Activated naive CD4-positive, alpha-beta T cell treated with Interleukin-2 at 50 U/mL for 16 hours (primary cell): ENCODE data around the gene EFCC1.

Experiments
- DNase-seq: peaks from one replicate; pipeline ENCODE4 v3.0.0-alpha.2; 2020

Gene EFCC1

DNA sequence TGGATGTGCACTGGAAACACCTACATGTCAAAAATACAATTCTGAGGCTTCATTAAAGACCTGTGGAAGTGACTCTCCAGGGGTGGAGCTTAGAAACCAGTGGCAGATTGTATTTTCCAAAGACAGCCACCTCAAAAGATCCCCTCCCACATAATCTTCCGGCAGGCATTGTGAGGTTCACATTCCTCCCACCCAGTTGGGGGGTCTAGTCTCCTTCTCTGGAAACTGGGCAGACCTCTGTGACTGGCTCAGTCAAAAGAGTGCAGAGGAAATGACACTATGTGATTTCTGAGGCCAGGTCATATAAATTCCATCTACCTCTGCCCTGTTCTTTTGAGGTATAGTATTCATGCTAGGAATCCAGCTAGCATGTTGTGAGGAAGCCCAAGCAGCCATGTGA, 5.4 kb upstream of the EFCC1 start:
- DNase-seq, result no peak

DNA sequence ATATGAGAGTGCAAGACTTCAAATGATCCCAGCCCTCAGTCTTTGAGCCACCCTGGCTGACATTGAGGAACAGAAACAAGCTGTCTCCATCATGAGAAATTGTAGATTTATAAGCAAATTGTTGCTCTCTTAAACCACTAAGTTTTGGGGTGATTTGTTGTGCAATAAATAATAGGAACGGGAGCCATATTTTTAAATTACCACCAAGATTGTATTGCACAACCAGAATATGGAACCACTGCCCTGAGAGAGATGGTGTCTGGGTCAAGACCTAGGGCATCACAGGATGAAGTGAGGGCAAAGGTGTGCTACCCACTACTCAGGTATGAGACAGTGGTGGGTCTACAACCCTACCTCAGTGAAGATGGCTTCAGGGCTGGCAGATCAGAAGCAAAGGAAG, 4.9 kb upstream of the EFCC1 start:
- no peak for DNase-seq

DNA sequence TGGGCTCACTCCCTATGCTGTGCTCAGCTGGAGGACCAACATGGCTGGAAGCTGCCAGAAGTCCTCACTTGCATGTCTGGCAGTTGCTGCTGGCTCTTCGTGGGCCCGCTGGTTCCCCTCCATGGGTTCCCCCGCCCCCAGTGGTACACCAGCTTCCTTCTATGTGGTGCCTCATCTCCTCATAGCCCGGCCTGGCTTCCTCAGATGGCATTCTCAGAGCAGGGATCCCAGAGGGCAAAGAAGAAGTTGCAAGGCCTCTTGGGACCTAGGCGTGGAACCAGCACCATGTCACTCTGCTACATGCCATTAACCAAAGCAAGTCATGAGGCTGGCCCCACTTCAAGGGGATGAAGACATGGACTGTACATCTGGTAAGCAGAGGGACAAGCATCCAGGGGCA, 4.4 kb upstream of the EFCC1 start:
- DNase-seq, result no peak

DNA sequence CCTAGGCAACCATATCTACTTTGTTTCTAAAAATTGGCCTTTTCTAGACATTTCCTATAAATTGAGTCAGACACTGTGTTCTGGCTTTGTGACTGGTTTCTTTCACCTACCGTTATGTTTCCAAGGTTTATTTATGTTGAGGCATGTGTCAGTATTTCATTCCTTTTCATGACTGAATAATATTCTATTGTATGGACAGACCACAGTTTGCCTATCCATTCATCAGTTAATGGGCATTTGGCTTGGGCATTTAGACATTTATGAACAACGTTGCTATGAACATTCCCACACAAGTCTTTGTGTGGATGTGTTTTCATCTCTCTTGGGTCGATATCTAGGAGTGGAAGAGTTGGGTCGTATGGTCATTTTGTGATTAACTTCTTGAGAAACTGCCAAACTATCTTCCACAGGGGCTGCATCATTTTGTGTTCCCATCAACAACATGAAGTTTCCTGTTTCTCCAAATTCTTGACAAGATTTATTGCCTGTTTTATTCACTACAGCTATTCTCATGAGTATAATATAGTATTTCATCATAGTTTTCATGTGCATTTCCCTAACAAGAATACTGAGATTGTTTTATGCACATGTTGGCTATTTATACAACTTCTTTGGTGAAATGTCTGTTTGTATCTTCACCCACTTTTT, 3.5 kb upstream of the EFCC1 start:
- DNase-seq, result no peak

DNA sequence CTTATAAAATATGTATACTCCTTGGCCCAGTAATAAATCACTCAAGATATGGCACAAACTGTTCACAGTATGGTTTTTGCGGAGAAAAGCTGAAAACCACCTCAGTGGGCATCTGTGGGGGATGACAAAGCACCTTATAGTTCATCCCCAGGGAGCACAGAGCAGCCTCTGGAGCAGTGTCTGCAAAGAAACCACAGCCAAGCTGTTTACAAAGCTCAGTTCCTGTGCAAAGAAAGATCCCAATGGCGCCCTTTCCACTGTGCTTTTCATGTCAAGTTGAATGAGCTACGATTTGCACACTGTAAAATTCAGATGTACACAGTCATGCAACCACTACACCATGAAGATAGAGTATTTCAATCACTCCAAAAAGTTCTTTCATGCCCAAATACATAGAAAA, 2.5 kb upstream of the EFCC1 start:
- no peak for DNase-seq

DNA sequence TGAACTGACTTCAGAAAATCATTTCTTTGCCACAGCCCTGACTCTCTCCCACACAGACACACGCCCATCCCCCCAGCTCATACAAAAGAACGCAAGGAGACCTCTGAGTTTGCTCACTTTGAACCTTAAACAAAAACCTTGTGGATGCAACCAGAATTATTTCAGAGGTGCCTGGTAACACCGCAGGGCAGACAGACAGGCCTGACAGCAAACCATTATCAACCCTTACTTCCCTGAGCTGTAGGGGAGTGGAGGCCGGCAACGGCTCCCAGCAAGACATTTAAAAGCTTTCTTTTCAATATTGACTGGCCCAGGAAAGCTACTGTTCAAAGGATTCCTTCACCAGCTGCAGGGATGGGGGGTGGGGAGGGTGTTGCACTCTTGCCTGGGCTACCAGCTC, 2.0 kb upstream of the EFCC1 start:
- no peak for DNase-seq

DNA sequence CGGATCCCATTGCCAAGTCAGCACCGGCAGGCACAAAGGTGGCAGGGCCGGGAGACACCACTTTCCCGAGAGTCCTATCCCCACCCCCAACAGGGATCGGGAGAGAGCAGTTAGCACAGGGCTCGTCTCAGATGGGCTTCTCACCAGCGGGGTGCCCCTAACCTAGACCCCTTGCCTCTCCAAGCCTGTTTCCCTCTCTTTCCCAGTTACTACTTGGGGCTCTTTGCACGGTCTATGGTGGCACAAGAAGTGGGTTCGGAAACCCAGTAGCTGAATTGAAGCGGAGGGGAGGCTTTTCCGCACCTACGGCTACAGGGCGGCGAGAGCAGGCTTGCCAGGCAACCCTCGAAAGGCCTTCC, 383 bp upstream of the EFCC1 start:
- DNase-seq, result no peak

DNA sequence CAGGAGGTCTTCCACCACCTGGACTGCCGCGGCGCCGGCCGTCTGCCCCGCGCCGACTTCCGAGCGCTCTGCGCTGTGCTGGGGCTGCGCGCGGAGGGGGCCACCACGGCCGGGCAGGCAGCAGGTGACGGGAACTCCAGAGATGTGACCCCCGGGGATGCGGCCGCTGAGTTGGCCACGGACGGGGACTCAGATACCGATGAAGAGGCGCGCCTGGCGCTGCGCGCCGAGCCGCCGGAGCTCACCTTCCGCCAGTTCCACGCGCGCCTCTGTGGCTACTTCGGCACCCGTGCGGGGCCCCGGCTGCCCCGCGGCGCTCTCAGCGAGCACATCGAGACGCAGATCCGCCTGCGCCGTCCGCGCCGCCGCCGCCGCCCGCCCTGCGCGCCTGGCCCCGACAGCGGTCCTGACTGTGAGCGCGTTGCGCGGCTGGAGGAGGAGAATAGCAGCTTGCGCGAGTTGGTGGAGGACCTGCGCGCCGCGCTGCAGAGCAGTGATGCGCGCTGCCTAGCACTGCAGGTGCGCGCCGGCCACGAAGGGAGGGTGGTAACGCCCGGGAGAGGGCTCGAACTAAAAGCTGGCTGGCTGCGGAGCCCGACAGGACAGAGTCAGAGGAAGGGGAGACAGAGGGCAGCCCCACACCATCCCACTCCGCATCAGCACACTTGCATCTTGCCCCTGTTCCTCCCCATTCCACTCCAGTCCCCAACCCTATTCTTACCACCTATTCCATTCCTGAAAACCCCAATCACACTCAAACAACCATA, 885 bp downstream of the EFCC1 start:
- DNase-seq, result peak; percentile 29

DNA sequence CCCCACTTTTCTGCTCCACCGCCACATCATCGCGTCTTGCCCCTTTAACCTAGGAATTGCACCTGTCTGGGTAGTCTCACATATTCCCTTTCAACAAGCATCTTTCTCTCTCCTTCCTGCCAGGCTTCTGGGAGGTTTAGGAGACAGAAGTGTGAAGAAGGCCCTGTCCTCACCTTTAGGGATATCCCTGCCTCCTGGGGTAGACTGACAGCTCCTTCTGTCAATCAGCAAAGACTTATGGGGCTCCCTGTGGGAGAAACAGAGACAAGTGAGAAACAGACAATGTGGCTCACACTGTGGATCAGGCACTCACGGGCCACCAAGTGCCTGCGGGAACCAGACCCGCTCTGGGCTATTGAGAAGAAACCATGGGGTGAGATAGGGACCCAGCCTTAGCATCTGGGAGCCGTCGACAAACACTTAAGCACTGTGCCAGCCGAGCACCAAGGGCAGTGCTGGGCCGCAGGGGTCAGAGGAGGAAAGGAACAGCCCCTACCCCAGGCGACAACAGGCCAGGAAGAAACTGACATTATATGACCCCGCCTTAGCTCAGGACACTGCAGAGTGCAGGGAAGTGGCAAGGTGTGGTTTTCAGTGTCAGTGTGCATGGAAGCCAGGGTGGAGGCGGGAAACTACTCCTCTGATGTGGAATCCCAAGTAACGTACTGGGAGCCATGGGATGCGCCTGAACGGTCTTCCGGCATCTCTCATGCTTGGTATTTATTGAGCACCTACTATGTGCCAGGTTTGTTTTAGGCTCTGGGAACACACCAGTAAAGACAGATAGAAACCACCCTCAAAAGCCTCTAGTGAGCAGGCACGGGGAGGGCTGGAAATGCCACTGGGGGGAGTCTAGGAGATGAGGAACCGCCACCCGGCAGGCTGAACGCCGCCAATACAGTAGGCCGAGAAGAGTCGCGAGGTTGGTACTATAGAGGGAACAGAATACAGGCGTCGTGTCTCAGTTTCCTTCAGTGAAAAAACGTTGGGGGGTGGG, 1.8 kb downstream of the EFCC1 start:
- DNase-seq, result no peak

DNA sequence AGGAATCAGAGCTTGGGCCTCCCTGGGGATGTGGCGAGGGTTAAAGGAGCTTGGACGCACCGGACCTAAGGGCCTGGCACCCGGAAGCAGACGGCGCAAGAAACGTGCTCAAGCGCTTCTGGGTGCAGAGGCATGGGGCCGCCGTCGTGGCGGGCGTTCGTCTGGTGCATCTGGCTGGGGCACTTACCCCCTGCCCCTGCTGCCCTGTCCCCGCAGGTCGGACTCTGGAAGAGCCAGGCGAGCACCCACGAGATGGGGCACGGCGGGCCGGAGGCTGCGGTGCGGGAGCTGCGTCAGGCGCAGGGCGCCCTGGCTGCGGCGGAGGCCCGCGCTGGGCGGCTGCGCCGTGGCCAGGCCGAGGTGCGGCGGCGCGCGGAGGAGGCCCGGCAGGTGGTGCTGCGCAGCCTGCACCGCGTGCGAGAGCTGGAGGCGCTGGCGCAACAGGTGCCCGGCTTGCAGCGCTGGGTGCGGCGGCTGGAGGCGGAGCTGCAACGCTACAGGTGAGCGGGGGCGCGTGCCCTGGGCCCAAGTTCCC, 2.5 kb downstream of the EFCC1 start:
- DNase-seq, result peak; percentile 62

DNA sequence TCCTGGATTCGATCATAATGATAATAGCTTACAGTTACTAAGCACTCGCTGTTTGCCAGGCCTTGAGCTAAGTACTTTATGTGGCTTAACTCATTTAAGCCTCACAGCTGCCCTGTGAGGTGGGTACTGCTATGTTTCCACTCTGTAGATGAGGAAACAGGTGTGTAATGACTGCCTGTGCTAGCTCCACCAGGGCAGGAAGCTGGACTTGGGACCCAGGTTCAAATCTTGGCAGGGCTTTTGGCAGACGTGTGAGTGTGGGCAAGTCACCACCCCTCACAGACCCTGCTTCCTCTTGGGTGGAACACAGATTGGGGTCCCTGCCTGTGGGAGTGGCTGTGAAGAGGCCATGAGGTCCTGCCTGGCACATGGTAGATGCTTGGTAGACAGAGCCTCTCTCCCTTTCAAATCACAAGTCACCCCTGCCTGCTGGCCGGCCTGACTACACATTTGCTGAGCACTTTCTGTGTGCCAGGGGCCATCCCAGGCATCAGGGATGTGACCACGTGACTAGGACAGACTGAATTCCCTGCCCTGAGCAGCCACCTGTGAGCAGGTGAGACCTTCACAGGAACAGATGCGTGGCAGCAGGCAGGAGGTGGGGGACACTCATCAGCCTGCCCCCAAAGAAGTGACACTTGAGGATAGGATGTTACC, 3.7 kb downstream of the EFCC1 start:
- DNase-seq, result no peak

DNA sequence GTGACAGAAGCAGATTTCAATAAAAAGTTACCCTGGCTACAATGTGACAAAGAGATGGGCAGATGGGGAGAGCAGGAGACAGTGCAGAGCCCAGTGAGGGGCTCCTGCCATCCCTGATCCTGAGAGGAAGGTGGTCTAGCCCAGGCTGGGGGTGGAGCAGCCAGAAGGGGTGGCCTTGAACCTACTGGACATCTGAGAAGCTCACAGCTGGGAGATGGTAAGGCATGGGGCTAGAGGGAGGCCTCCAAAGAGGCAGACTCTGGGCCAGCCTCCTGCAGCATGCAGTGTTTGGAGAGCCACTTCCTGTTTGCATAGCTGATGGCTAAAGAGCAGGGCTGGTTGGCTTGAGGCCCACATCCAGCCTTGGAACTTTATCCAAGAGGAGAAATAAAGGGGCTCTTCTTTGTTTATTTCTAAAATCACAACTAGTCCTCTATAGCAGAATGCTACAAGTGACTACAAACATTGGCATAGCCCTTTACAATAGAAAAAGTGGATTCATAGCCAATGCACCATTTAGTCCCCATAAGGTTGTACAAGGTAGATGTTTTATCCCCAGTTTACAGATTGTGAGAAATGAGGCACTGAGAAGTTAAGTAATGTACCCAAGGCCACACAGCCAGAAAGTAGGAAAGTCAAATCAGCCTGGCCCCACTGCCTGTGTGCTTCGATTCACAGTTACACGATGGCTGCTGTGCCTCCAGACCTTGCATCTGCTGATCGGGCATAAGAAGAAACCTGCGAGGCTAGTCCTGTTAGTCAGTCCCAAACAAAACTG, 4.6 kb downstream of the EFCC1 start:
- DNase-seq, result no peak

DNA sequence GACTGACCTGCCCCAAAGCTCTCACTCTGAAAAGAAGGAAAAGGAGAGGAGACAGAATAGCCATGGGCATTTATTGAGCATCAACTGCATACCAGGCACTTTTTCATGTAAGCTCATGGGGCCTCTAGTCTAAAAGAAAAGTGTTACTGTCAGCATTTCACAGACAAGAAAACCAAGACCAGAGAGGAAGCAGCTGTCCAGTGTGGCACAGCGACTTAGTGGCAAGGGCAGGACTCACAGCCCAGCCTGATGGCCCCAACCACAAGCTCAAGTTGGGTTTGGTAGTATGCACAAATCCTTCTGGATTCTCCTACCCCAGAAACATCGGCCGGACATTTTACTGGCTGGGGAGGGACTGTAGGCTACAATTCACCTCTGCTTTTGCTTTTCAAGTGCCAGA, 5.8 kb downstream of the EFCC1 start:
- no peak for DNase-seq

DNA sequence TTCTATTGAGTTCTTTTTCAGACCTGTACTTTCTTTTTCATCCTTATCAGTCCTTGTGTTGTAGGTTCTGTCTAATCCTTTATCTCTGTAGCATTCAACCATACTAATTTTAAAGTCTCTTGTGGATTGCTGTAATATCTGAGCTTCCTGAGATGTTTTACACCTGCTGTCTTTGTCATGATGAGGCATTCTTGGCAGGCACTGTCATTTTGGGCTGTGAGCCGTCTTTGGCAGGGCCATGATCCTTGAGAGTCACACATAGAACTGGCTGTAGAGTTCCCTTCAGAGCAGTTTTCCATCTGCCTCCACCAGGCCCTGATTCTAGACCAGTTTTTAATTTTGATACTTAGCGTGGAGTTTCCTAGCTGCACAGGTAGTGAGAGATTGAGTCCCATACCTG, 6.7 kb downstream of the EFCC1 start:
- no peak for DNase-seq

DNA sequence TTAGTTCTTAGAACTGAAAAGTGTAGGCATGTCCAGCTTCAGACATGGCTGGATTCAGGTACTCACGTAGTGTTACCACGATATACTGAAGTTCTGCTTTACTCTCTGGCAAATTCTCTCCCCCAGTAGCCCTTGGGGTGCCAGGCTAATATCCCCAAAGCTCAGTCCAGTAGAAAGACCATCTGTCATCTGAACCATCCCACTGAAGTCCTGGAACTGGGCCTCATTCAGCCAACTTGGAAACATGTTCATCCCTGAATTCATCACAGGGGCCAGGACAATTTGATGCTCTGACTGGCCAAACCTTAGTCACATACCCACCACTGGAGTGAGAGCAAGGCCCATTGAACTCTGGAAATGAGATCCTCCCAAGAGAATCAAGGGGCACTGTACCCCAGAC, 8.2 kb downstream of the EFCC1 start:
- DNase-seq, result no peak

DNA sequence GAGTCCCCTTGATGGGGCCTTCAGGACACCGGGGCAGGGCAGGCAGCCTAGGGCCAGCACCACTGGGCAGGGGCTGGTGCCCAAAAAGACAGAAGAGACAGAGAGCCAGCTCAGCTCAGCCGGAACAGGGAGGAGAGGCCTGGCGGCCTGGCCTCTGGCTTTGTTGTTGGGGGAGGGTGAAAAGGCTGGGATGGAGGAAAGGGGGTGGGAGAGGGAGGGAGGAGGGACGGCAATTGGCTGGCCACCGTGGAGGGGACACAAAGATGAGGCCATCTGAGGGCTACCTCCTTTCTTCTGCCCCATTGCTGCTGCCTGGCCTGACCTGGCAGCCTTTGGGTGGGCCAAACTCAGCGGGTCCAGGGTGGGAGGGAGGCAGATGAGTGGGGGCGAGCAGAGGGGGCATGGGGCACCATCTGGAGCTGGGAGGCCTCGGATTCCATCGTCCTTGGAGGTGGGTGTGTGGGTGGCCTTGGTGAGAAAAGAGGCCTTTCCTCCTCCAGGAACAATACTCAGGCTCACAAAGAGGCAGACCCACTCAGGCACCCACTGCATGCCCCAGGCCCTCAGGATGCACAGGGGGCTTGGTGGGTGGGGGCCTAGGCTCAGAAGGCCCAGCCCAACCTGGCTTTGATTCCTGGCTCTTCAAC, 9.3 kb downstream of the EFCC1 start:
- no peak for DNase-seq

DNA sequence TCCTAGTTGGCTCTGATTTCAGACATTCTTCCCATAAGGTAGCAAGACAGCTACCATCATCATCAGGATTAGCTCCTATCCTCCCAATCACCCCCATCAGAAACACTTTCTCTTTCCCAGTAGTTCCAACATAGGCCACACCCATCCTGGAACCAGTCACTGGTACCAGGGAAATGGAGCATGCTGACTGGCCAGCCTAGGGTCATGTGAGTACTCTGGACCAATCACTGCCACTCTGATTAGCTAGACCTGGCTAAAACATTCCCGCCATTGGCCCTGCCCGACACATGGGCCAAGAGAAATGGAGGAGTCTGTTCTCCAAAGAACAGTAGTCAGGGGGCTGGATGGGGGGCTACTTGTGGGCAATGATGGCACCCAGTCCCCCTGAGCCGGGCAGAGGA, 12.4 kb downstream of the EFCC1 start:
- no peak for DNase-seq

DNA sequence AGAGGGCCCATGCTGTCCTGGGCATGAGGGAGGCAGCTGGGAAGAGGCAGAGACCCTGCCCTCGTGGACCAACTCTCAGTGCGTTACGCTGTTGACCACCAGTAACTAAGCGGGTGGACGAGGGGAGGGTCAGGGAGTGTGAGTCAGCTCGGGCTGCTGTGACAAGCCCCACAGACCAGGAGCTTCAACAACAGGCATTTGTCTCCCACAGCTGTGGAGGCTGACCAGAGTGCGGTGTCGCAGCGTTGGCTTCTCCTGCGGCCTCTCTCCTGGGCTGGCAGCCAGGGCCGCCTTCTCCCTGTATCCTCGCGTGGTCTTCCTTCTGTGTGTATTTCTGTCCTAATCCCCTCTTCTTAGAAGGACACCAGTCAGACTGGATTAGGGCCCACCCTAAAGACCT, 13.0 kb downstream of the EFCC1 start:
- DNase-seq, result no peak

DNA sequence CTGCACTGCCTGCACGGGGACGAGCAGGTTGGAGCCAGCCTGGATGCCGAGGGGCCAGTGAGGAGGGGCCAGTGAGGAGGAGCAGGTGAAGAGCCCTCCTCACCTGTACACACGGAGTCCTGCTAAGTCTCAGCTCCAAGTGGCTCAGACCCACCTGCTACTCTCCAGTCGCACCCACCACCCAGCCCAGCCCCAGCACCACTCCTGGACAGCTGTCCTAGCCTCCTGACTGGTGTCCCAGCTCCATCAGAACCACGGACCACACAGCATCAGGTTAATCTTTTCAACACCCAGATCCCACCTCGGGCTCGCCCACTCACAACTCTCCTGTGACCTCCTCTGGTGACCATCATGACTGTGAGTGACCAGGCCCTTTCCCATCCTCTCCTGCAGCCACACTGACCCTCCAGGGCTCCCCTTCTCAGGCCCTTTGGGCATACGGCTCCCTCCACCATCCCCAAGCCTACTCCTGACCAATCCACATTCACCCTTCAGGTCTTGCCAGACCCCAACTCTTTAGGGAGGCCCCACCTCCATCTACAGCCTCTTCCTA, 13.8 kb downstream of the EFCC1 start:
- no peak for DNase-seq

DNA sequence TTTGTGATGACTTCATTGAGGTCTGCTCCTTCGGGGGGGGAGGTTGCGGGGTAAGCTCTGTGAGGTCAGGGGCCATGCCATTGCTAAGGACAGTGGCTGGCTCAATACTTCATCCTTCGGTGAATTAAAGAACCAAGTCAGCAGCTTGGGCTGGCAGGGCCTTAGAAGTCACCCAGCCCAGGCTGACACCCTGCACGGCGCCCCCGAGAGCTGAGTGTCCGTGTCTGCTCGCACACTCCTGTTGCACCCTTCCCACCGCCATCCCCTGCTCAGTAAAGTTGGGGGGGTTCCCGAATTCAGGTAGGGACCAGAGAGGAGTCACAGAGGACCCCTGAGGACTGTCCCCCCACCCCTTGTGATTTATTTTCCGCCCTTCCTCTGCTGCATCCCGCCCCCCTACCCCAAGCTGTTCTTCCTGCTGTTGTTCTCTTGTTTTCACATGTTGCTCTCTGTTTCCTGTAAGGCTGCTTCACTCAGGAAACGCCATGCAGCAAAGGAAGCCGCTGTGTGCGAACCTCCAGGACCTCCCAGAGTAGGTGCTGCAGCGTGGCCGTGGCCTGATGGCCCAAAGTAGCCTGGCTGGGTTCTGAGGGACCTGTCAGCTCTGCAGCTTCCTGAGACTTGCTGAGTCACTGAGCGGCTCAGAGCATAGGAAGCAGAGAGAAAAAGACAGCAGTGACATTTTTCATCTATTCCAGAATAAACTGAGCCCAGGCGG, 14.4 kb downstream of the EFCC1 start:
- DNase-seq, result peak; percentile 44

DNA sequence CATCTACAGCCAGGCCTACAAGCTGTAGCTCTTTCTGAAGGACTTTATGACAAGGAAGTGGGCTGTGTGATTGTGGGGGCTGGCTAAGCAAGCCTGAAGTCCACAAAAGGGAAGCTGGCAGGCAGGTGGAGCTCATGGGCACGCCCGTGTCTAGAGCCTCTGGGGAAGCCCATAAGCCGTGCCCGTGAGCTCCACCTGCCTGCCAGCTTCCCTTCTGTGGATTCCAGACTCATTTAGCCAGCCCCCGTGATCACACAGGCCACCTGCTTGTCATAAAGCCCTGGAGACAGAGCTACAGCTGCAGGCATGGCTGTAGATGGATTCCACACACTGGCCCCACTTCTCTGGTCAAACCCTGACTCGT, 15.2 kb downstream of the EFCC1 start:
- DNase-seq, result peak; percentile 53
